GM12873 (cell line): ENCODE measurements around the gene NPTX2.

Experiments used
- CTCF ChIP-seq: IDR thresholded peaks from 2 replicates; pipeline ENCODE4 v1.5.1; 2012; ENCODE audit warnings: low read depth, mild to moderate bottlenecking, moderate library complexity, low read length, control low read depth; ENCODE audit not compliant: insufficient read depth; ENCODE audit errors: missing control alignments

NPTX2 gene

GRCh38 chr7:98617051-98617959 is at the start of gene NPTX2:
NPTX2 (plus strand) TSS chr7:98617285; CDS start chr7:98617462, 177 bp downstream.
- TF ChIP-seq CTCF = no peak

GRCh38 chr7:98567991-98568390 is 49.1 kb upstream of the NPTX2 start:
- no peak for TF ChIP-seq CTCF

- no peak for TF ChIP-seq CTCF
Measured at GRCh38 chr7:98568891-98569290, 48.2 kb upstream of the NPTX2 start.

- TF ChIP-seq CTCF = no peak
Measured at GRCh38 chr7:98569691-98570337, 47.3 kb upstream of the NPTX2 start.

GRCh38 chr7:98571006-98571405 is 46.1 kb upstream of the NPTX2 start:
- no peak for TF ChIP-seq CTCF

GRCh38 chr7:98571986-98572385 is 45.1 kb upstream of the NPTX2 start:
- no peak for TF ChIP-seq CTCF

- TF ChIP-seq CTCF = no peak
Measured at GRCh38 chr7:98573816-98574215, 43.3 kb upstream of the NPTX2 start.
